ENCODE measurements around the gene ZBTB1. TPM values are rescaled to one million over a fixed set of nuclear protein-coding genes. Genes with fewer than 3 reads are reported as not detected.

ZBTB1 gene
- total RNA-seq, 2 experiments from 2014 or later = 146 to 147 TPM

Other genes starting within 250 kb of the ZBTB1 start
- gene ESR2, start 210.4 kb upstream of the ZBTB1 start, total RNA-seq = under 1 TPM in 1 of 2 experiments, not detected in 1; 0.08 TPM
- 10 to 100 TPM; 13.3 to 18.9 TPM for gene MTHFD1, start 116.4 kb upstream of the ZBTB1 start, total RNA-seq
- under 1 TPM; 0.49 to 0.50 TPM for gene AKAP5, start 39.3 kb upstream of the ZBTB1 start, total RNA-seq
- gene ZBTB25, start 932 bp upstream of the ZBTB1 start, total RNA-seq = 10 to 100 TPM; 56.8 to 58.1 TPM
- 1 to 10 TPM; 1.5 to 1.9 TPM for gene HSPA2, start 36.0 kb downstream of the ZBTB1 start, total RNA-seq
- gene PPP1R36, start 45.2 kb downstream of the ZBTB1 start, total RNA-seq = not detected
- gene PLEKHG3, start 199.7 kb downstream of the ZBTB1 start, total RNA-seq = 10 to 100 TPM; 12.1 to 13.3 TPM

Data from CD4-positive, alpha-beta T cell (primary cell).